Kidney (tissue), 14 donors: ENCODE measurements around the gene HIRA. TPM values are rescaled to one million over a fixed set of nuclear protein-coding genes. Genes with fewer than 3 reads are reported as not detected.
A peak's percentile ranks its signal among the peaks of the same experiment; 100 is the strongest.

Source experiments
- DNase-seq, 5 donors: peaks; one replicate each; pipeline ENCODE4 v3.0.0-alpha.2; 2013 to 2020
- FAIRE-seq: peaks from 2 replicates; lab custom pipeline; 2012; peaks lifted over from hg19 to GRCh38; lab: Jason Lieb, UNC
- H3K27ac ChIP-seq, 2 donors: one replicate each; pipeline ENCODE4 v1.7.0; 2013; ENCODE audit warnings: low read depth in 2 of 2, low read length in 2 of 2, inconsistent platforms in 1 of 2
- H3K27me3 ChIP-seq: one replicate; pipeline ENCODE4 v1.7.1; 2013; ENCODE audit warnings: low read length, inconsistent platforms; ENCODE audit not compliant: control insufficient read depth, insufficient read depth
- H3K36me3 ChIP-seq, 3 donors: one replicate each; pipeline versions ENCODE4 v1.7.0 to v1.7.1; 2013; ENCODE audit warnings: low read length in 3 of 3, control low read depth in 1 of 3, inconsistent platforms in 1 of 3; ENCODE audit not compliant: insufficient read depth in 3 of 3, control insufficient read depth in 2 of 3
- H3K4me1 ChIP-seq, 3 donors: one replicate each; pipeline versions ENCODE4 v1.7.0 to v1.7.1; 2013; ENCODE audit warnings: low read length in 3 of 3, inconsistent platforms in 1 of 3, low read depth in 1 of 3; ENCODE audit not compliant: control insufficient read depth in 2 of 3, insufficient read depth in 2 of 3
- H3K4me3 ChIP-seq, 3 donors: one replicate each; pipeline versions ENCODE4 v1.7.0 to v1.8.1; 2013; ENCODE audit warnings: low read length in 3 of 3, control low read depth in 1 of 3, inconsistent platforms in 1 of 3
- H3K9ac ChIP-seq, 3 donors: one replicate each; pipeline versions ENCODE4 v1.7.0 to v1.7.1; 2013; ENCODE audit warnings: low read length in 3 of 3, control low read depth in 1 of 3, inconsistent platforms in 1 of 3
- H3K9me3 ChIP-seq, 3 donors: one replicate each; pipeline versions ENCODE4 v1.7.0 to v1.7.1; 2013; ENCODE audit warnings: low read length in 3 of 3, control low read depth in 1 of 3, inconsistent platforms in 1 of 3; ENCODE audit not compliant: control insufficient read depth in 2 of 3, insufficient read depth in 1 of 3
- CTCF ChIP-seq: IDR thresholded peaks from 3 replicates; pipeline ENCODE4 v1.5.1; 2012; ENCODE audit warnings: mild to moderate bottlenecking, moderate library complexity, borderline replicate concordance; ENCODE audit not compliant: insufficient read depth; ENCODE audit errors: extremely low read depth
- intact Hi-C: fragments of 100-400 bp; cut with DNase I; formaldehyde crosslinking; loops from one replicate; pipeline ENCODE4 v1.11.1; 2022
- polyA plus RNA-seq: library from polyadenylated mRNA; stranded (reverse); fragments of 350-450 nt; fragmentation: Illumina TruSeq; extraction: RNeasy Lipid Tissue Mini Kit (QIAGEN cat#74804); gene quantifications from one replicate; pipeline ENCODE4 v1.2.3, GENCODE V29; 2014; ENCODE audit warnings: low read depth, low replicate concordance; ENCODE audit not compliant: insufficient read depth
- total RNA-seq: library from RNA; stranded (reverse); fragmentation: NEBNext Ultra II Directional; extraction: Animal tissue kit (Norgen Biotek cat#: 25700); gene quantifications from one replicate; pipeline ENCODE4 v1.2.1, GENCODE V29; 2021
- donor health status: control.
- donor health status: control.
- donor health status: control.
- donor health status: control.
- donor health status: control.
- donor health status: DM: yes; HTN: yes; CAD: no.
- donor health status: Normal renal cell carcinoma (clear cell type).

HIRA gene
- total and polyA plus RNA-seq, 2 donors from 2014 or later = 18.5 to 26.8 TPM

- intact Hi-C loops = no loop called here
- no peak overlapping the region for H3K9ac ChIP-seq
- H3K9me3 ChIP-seq = no peaks in the 10 kb centered on the region
- no peak for FAIRE-seq
- no peak for TF ChIP-seq CTCF
- no peak overlapping the region for H3K4me3 ChIP-seq
- peaks cover 0 to 11% (median 9%) of the 10 kb centered on the region in 3 donors for H3K4me1 ChIP-seq
- no peak overlapping the region for H3K27ac ChIP-seq
- no peak for DNase-seq
- H3K27me3 ChIP-seq = no peaks in the 10 kb centered on the region
- H3K36me3 ChIP-seq = no peaks in the 10 kb centered on the region
These were observed 135.8 kb downstream of the HIRA start for GRCh38 chr22:19295733-19296132.

DNA sequence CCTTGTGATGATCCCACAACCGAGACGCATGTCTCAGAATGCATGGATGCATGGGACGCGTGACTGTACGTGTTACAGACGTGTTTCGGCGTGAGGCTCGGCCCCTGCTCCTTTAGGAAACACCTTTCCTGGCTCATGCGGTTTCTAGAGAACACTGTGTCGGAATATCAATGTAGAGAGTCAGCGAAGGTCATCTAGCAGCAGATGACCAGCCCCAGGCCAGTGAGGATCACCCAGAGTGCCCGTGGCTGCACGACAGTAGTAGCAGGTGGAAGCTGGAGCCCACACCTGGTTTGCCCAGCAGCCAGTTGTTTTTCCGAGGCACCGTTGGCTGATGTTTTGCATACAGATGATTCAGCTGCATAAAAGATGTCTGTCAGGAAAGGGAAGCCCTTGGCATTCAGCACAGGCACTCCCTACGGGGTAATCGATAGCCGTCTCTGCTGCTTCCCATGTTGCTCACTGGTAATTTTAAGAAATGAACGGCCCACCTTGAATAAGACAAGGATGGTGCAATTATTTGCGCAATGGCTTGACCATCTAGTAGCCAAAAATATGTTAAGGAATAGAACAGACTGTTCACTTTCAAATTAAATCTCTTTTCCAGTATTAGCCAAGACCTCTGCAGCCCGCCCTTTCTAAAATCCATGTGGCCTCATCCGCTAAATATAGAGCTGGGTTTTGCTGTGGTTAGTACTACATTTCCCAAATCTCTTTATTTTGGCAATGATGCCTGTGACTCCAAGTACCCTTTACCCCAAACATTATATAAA, 138.9 kb downstream of the HIRA start:
- peaks cover 0 to 14% (median 13%) of the 10 kb centered on the region in 3 donors for H3K4me1 ChIP-seq
- intact Hi-C loops = no loop called here
- DNase-seq = peak in 1 of 5 donors; percentile 47
- H3K9me3 ChIP-seq = no peaks in the 10 kb centered on the region
- H3K4me3 ChIP-seq = peak overlapping the region; percentile 93 to 99 (median 96)
- no peak for FAIRE-seq
- H3K27me3 ChIP-seq = no peaks in the 10 kb centered on the region
- H3K36me3 ChIP-seq = no peaks in the 10 kb centered on the region
- H3K27ac ChIP-seq = peak overlapping the region; percentile 76 to 85
- peak overlapping the region; percentile 71 to 96 (median 89) for H3K9ac ChIP-seq
- TF ChIP-seq CTCF = no peak

- H3K9me3 ChIP-seq = no peaks in the 10 kb centered on the region
- no peak for FAIRE-seq
- TF ChIP-seq CTCF = no peak
- H3K27me3 ChIP-seq = no peaks in the 10 kb centered on the region
- peak; percentile 87 to 95 (median 89) for DNase-seq
- peaks cover 0 to 14% (median 13%) of the 10 kb centered on the region in 3 donors for H3K4me1 ChIP-seq
- H3K9ac ChIP-seq = peak within 1 kb of the TSS; percentile 71 to 96 (median 89)
- no peaks in the 10 kb centered on the region for H3K36me3 ChIP-seq
- peak within 1 kb of the TSS; percentile 76 to 85 for H3K27ac ChIP-seq
- H3K4me3 ChIP-seq = peak within 1 kb of the TSS; percentile 93 to 99 (median 96)
- intact Hi-C loops = no loop called here
These were observed 139.7 kb downstream of the HIRA start, which contains the start of gene CLTCL1 for GRCh38 chr22:19291580-19292457. TSS of gene CLTCL1 (minus strand) at chr22:19291719. CDS start at chr22:19291641, 78 bp downstream.
